Iris pigment epithelial cell (primary cell): ENCODE results near the gene SDK1.
"Not testable (repeated sequence)": the region's sequence is repeated elsewhere in the genome, so short reads cannot be mapped to it uniquely, and the experiment has no call there.

ENCODE experiments used
- DNase-seq: peaks from one replicate; pipeline ENCODE4 v3.0.0-alpha.2; 2011; ENCODE audit warnings: low read depth

The SDK1 gene

DNA sequence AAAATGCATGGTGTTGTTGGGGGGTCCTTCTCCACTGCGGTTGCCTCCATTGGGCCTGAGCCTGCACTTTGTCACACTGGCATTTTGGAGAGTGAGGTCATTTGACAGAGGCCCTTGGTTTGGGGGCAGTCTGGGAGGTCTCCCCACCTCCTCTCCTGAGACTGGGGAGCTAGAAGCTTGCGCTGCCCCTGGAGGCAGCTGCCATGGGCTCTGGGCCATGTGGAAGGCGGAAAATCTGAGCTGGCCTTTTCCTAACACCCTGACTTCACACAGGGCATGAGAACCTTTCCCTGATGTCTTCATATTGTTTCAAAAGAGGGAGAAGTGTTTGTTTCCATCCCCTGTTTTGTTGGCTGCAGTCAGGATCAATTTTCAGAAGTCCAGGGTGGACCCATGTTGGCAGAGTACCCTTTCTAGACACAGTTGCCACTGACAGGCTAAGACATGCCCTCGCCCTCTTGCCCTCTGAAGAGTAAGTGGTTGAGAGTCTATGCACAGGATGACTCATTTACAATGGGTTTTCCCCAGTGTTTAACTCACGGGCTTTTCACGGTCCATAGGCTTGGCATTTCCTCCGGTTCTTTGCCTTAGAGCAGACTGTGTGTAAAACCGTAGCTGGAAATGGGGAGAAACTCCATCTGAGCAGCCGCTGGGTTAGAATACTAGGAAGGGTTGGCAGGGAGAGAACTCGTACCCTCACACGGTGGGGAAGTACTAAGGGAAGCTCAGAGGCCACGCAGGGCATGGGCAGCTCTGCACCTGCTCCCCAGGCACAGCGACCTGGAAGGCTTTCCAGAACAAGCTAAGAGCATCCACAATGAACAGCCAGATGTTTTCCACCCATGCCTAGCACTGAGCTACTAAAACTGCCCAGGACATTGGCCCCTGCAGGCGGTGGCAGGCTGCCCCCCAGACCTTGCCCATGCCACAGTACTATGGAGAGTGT, 655.0 kb downstream of the SDK1 start:
- DNase-seq, result peak; percentile 66

GRCh38 chr7:3956949-3957348, 655.9 kb downstream of the SDK1 start:
- DNase-seq, result no peak

- no peak for DNase-seq
Observed at GRCh38 chr7:3957472-3958108, 656.5 kb downstream of the SDK1 start.

- no peak for DNase-seq
Observed at GRCh38 chr7:3958109-3958483, 657.0 kb downstream of the SDK1 start.

DNA sequence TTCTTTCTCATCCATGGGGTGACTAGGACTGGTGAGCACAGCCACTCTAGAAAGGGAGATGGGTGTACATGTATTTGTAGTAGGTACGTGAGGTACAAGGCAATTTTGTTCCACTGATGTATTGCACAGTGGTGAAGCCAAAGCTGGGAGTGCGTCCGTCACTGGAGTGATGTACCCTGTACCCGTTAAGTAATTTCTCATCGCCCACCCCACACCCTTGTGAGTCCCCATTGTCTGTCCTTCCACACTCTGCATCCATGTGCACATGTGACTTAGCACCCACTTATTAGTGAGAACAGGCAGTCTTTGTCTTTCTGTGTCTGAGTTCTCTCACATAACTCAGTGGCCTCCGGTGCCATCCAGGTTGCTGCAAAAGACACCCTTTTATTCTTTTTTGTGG, 658.3 kb downstream of the SDK1 start:
- no peak for DNase-seq

DNA sequence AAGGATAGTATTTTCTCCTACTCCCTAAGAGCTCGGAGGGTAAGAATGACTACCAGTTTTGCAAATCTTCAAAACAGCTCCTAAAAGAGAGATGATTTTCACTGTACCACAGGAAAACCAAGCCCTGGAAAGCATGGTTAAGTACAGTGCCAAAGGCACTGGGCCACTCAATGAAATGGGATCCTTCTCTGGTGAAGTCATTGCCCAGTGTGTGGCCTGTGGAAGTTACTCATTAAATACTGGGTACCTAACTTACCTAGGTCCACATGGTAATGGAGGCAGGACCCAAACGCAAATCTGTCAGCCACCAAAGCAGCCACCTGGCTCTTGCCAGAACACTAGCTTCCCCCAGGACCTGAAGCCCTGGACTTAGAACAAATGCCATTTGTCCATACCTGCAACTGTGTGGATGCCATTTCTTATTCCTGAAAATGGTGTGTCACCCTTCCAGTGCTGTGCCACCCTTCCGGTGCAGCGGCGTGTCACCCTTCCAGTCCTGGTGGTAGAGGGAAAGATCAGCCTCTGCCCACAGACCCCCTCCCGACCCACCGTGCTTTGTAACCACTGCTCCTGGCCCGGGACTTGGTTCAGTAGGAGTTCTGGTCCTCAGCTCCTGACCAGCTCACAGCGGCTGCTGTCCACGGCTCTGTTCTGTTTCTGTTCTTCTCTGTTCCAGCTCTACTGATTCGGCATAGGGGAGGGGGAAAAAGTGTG, 659.2 kb downstream of the SDK1 start:
- DNase-seq, result no peak

DNA sequence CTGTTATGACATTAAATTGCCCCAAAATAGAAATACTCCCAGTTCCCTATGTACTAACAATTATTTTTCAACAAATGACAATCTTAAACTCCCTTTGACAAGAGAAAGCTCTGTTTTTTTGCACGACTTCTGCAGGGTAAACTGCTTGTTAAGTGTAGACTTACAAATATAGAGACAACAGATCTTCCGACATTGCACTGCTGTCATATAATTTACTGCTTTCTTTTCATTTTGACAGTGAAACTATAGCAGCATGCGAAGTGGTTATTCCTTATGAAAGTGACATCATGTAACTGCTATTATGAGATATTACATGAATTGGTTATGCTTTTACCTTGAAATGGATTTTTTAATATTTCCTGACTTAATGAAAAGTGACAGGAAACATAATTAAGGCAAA, 659.9 kb downstream of the SDK1 start:
- DNase-seq, result no peak

- DNase-seq, result no peak
Observed at GRCh38 chr7:3961857-3962503, 660.9 kb downstream of the SDK1 start.

GRCh38 chr7:3963768-3964167, 662.7 kb downstream of the SDK1 start:
- not testable (repeated sequence) for DNase-seq

DNA sequence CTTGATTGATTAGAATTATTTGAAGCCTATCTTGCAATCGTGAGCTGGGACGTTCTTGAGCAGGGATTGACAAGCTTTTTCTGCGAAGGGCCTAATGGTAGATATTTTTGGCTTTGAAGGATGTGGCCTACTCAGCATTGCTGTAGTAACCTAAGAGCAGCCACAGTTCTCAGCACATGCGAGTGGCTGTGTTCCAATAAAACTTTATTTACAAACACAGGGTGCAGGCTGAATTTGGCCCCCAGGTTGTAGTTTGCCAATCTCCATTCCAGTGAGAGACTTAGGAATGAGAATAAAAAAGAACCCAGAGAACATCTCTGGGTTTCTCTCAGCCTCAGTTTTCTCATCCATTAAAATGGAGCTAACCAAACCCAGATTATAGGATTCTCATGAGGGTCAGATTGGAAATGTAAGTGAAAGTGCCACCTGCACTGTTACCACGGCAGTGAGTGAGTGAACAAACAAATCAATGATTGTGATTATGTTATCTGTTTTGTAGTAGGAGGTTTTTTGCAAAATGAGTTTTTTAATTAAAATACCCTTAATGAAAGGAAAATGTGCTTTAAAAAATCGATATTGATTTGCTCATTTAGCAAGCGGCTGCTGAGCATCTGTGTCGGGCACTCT, 664.0 kb downstream of the SDK1 start:
- DNase-seq, result no peak

DNA sequence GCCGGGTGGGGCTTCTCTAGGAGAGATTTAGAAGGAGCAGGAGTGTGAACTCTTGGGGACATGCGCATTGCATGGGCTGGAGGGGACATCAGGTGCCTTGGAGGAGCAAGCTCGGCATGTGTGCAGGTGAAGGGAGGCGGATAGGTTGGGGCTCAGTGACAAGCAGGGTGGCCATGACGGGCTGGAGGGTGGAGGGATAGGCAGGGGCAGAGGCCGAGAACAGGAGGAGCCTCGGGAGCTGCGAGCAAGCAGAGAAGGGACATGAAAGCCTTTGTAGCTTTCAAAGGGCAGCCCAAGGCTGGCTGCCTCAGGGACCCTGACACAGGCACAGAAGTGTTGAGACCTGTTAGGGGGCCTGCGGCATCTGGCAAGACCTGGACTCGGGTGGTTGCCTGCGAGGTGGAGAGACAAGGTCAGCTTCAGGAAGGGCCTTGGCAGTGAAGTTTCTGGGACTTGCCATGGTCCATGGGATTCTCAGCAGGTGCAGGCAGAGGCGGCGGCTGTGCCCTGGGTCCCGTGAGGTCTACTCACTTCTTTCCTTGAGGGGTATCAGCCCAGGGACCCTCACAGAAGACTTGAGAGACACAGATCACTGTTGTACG, 664.8 kb downstream of the SDK1 start:
- no peak for DNase-seq

- no peak for DNase-seq
Observed at GRCh38 chr7:3968234-3968633, 667.2 kb downstream of the SDK1 start.

- no peak for DNase-seq
Observed at GRCh38 chr7:3969286-3969685, 668.2 kb downstream of the SDK1 start.

- no peak for DNase-seq
Observed at GRCh38 chr7:3971323-3971722, 670.3 kb downstream of the SDK1 start.

- no peak for DNase-seq
Observed at GRCh38 chr7:3973264-3973663, 672.2 kb downstream of the SDK1 start.

DNA sequence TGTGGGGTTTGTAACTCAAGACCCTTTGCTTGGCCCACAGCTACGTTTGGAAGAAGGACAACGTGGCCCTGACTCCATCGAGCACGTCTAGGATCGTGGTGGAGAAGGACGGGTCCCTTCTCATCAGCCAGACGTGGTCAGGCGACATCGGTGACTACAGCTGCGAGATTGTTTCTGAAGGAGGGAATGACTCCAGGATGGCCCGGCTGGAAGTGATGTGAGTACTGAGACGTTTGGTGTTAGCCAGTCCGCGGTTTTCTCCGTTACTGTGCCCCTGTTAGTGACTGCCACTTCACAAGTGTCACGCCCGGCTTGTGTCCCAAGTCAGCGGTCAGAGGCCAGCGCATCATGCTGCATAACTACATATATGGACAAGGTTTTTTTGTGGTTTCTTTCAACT, 673.3 kb downstream of the SDK1 start:
- no peak for DNase-seq

DNA sequence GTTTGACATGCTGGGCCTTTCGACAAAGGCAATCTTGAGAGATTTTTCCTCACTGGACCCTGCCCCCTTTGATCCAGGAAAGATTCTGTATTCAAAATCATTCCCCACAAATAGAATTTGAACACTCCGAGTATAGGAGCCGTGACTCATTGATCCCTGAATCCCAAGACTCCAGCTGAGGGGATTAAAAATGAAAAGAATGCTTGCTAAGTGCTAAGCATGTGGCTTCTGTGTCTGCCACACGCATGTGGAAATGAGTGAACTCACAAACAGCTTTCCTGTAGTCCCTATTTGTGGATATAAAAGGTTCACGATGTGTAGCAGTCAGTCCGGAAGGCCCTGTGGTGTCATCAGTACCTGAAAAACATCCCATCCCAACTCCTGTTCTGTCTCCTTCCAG, 674.3 kb downstream of the SDK1 start:
- DNase-seq, result no peak

DNA sequence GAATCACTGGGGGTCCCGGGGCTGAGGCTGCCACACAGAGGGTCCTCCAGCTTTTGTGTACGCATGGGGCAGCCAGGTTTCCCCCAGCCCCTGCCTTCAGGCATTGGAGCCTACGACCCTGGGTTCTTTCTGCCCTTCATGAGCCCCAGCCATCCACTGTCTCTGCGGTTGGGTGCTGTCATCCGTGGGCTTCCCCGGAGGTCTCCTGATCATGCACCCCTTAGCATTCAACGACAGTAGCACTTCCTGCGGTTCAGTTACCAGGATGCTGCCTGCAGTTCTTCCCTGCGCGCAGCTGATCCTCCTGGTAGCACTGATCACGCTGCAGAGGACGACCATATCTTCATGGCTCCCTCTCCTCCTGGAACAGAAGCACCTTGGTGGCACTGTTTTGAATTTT, 676.3 kb downstream of the SDK1 start:
- DNase-seq, result no peak

GRCh38 chr7:3978839-3979238, 677.8 kb downstream of the SDK1 start:
- DNase-seq, result no peak

GRCh38 chr7:3979611-3980299, 678.7 kb downstream of the SDK1 start:
- no peak for DNase-seq

DNA sequence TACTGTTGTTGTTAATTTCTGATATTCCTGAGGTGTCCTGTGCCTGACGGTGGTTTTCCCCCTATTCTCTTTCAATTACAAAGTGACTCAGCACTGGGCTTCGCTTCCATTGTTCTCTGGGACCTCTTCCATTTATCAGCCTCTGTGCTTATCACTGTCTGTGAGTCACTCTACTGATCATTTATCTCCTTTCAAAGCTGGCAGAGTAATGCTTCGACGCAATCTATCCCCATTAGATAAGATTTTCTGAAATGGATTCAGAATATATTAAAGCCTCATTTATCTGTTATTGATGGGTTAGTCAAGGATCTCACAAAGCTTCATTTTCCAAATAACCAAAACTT, 679.2 kb downstream of the SDK1 start:
- peak; percentile 7 for DNase-seq
